DMS79 treated with DMSO at 0.1 percent for 48 hours (cell line): ENCODE results near the gene C2orf69.

ENCODE experiments used
- DNase-seq: peaks from one replicate; lab custom pipeline; 2025; lab: John Stamatoyannopoulos, UW

C2orf69 gene

DNA sequence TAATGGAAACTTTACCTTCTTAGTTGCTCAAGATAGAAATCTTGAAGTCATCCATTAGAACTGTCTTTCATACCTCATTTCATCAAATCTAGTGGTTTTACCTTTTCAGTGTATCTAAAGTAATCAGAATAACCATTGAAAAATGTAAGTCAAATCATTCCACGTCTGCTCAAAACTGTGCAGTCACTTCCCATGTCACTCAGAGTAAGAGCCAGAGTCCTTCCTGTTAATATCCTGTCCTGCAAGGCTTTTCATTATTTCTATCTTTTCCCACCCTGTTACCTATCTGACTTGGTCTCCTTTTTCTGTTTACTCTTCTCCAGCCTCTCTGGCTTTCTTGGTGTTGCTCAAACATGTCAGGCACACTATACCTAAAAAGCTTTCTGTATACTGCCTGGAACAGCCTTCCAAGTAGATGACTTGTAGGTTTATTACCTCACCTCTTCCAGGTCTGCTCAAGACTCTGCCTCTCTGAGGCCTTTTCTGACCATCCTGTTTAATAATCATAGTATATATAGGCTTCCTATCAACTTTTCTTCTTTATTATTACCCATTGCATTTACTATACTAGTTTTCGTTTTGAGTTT lies 3.4 kb downstream of the C2orf69 start:
- DNase-seq = no peak

DNA sequence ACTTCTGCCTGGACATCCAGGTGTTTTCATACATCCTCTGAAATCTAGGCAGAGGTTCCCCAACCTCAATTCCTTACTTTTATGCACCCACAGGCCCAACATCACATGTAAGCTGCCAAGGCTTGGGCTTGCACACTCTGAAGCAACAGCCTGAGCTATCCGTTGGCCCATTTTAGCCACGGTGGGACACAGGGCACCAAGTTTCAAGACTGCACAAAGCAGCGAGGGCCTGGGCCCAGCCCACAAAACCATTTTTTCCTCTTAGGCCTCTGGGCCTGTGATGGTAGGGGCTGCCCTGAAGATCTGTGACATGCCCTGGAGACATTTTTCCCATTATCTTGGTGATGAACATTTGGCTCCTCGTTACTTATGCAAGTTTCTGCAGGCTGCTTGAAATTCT lies 5.9 kb downstream of the C2orf69 start:
- no peak for DNase-seq

DNA sequence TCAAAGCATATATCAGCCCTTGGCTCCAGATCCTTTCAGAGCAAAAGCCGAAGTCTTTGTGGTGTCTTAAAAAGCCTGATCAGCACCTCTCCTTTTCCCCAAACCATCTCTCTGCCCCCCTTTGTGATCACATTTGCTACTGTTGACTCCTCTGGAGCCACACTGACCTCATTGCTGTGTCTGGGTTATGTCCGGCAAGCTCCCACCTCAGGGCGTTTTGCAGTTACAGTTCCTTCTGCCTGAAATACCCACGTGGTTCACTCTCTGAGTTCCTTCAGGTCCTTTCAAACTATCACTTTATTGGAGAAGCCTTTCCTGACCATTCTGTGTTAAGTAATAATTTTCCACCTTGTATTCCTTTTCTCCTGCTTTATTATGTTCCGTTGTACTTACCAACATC lies 11.8 kb downstream of the C2orf69 start:
- DNase-seq = no peak

DNA sequence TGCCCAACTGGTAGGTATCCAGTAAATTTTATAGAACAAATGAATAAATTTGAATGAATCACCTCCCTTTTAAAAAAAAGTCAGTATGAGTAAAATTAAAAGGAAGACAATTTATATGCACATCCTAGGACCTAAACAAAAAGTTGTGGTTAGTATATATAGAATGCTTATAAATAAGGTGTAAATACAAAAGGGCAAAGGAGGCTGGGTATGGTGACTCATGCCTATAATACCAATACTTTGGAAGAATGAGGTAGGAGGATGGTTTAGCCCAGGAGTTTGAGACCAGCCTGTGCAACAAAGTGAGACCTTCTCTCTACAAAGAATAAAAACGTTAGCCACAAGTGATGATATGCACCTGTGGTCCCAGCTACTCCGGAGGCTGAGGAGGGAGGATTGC lies 12.8 kb downstream of the C2orf69 start:
- no peak for DNase-seq

DNA sequence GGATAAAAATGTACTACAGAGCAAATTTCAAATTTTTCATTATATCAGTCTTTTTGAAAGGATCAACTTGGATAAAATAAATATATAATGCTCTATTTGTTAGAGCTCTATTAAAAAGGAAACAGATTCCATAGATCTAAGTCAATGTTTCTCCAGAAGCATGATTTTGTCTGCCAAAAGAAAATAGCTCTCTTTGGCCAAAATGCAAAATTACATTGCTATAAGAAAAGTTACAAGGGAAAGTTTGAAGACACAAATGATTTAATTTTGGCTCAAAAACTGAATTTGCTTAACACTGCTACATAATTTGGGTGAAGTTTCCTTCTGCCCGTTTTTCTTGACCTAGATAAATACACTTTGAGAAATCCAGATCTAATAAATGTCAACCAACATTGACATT lies 15.7 kb downstream of the C2orf69 start:
- no peak for DNase-seq

DNA sequence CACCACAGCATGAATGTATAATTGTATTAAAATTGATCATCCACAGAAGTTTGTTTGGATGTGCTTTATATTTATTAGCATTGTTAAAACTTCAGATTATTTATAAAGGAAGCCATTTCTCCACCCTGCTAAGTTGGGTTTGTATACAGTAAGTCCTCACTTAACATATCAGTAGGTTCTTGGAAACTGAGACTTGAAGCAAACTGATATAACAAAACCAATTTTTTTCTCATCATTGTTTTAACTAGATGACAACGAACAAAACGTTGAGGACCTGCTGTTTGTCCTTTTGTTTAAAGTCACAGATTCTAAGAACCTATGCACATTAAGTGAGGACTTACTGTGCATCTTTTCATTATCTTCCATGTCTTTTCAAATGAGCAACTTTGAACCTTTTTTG lies 17.1 kb downstream of the C2orf69 start:
- no peak for DNase-seq

DNA sequence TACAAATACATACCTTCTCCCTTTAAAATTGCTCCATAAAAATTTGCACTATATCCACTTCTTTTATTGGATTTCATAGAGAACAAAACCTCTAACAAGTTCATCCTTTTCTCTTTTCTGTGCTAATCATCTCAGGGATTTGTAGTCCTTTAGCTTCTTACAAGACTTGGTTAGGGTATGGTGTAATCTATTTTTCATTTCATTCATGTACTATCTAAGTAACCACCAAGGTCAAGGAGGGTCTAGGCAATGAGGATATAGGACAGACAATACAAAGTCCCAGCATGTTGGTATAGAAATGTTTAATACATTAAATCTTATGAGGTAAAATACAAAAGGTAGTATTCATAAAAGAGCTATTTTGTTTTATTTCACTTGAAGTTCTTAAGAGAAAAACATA lies 17.5 kb downstream of the C2orf69 start:
- no peak for DNase-seq

DNA sequence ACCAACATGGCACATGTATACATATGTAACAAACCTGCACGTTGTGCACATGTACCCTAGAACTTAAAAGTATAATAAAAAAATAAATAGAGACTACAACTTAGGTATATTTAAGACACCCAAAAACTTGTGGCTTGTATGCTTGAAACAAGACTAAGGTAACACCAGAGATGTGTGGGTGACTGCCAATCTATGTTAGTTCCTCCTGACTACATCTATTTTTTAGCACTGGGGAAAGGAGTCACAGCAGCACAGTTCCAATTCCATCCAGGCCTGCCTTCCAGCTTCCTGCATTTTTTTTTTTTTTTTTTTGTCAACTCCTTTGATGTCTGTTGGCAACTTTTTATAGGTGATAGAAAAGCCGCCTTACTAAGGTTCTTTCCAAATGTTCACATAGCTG lies 18.2 kb downstream of the C2orf69 start:
- DNase-seq = no peak

DNA sequence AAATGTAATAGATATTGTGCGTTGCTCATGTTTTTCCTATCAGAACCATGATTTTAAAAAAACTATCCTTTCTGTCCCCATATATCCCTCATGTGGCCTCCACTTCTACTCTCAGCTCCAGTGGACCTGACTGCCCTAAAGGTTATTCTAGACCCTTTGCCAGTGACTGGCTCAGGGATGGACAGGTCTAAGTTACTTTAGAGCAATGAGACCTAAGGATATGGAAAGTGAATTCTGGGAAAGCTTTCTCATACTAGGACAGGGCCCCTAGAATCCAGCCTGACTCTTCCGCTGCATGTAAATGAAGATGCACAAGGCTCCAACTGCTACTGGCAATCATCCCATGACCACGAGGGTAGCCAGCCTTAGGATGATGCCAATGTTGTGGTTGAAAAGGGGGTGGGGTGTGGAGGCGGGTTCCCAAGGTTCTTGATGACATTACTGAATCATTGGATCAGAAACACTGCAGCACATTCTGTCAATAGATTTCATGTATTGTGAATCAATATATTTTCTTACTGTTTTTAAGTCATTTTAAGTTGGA lies 21.3 kb downstream of the C2orf69 start:
- no peak for DNase-seq

DNA sequence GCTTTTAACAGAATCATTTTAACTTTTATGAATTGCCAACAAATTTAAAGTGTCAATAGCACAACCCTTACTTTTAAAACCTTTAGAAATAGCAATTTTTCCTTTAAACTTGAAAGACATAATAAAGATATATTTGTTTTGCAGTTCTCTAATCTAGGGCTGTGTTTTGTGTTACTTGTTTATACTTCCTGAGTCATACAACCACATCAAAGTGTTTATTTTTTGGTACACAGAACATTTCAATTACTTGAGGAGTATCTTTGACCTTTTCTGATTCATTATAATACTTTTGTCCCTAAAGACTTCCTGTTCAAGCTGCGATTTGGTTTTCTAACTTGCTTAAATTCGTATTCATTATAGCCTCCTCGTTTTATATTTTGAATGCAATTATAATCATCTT lies 22.4 kb downstream of the C2orf69 start:
- DNase-seq = no peak

DNA sequence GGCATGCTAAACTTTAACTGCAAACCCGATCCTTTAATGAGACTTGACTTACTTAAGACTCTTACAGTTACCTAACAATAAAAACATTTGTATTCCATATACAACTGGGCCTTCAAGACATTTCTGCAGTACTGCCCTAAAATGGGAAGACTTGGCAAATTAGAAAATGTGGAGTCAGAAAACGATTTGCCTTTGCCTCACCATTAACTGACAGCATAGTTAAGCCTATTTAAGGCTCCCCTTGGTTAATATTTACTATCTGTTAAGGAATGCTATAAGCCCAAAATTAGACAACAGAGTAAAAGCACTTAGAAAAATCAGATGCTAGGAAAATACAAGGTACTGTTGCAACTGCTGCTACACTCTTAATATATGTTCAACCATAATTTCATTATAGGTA lies 25.5 kb downstream of the C2orf69 start:
- no peak for DNase-seq

DNA sequence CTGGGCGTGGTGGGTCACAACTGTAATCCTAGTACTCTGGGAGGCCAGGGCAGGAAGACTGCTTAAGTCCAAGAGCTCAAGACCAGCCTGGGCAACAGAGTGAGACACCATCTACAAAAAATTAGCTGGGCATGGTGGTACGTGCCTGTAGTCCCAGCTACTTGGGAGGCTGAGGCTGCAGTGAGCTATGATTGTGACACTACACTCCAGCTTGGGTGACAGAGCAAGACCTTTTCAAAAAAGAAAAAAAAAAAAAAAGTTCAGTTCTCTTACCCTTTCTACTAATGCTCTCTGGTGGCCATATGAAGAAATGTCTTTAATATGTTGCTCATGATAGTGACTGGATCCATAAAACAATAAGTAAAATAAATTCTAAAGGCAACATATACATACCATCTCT lies 29.3 kb downstream of the C2orf69 start:
- no peak for DNase-seq

DNA sequence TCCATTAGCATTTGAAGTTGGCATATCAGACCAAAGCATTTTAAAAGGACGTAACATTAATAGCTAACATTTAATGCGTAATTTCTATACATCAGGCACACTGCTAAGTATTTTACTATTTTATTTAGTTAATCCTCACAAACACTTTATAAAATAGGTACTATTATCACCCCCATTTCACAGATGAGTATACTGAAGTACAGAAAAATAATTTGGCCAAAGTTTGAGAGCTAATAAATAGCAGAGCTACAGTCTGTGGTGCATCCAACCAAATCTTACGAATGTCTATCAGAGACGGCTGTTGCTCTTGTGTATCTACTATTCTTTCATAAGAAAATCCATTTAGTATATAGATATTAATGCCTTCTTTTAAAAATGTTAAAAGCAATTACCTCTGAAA lies 32.3 kb downstream of the C2orf69 start:
- no peak for DNase-seq

DNA sequence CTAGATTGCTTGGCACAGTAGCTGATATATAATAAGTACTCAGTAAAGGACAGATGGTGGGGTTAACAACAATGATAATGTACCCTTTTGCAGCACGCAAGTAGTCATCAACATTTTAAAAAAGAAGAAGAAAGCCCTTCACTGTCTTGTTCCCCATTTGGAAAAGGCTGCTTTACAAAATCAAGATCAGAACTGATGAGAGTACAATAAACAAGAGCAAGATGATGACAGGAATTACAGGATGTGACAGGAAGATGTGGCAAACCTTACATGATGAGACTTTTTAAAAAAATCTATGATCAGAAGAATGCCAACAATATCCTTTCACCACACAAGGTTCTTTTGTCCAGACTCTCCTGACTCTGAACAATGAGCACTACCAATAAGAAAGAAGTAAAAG lies 35.1 kb downstream of the C2orf69 start:
- DNase-seq = no peak

DNA sequence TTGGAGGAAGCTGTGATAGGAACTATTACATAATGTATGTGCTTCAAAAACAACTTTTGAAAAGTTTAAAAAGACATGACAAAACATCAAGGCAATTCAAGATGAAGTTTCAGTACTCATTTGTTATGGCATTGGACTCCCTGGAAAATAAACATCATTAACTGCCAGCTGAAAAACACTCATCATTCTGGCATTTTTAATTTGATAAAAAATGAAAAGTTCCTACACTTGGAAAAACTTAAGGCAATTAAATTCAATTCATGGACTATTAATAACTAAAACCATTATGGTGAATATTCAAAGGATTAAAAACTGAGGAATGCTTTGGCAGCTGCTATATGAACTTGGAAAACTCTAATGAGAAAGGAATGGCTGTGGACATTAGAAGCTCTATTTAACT lies 35.7 kb downstream of the C2orf69 start:
- DNase-seq = no peak

DNA sequence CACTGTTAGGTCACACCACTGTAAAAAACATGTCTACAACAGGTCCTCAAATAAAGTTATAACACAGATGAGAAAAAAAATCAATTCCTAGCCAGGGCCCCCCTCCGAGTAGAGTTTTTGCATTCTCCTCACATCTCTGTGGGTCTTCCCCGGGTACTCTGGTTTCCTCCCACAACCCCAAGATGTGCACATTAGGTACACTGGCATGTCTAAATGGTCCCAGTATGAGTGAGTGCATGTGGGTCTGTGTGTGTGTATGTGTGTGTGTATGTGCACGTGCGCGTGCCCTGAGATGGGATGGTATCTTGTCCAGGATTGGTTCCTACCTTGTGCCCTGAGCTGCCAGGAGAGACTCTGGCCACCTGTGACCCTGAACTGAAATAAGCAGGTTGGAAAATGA lies 39.3 kb downstream of the C2orf69 start:
- DNase-seq = no peak

DNA sequence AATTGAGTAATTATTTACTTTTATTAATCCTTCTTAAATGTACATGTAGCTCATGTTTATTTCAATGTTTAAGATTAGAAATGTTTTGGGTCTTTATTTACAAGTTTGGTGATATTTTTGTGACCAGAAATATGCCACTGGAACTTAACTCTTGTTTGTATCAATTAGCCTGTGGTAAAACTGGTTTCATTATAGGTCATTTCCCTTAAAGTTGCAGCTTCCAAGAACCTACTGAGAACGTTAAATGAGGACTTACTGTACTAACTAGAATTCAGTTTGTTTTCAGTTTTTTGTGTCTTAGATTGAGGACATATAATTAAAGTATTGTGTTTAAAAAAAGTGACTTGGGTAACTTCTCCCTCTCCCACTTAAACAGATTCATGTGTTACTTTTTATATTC lies 39.9 kb downstream of the C2orf69 start:
- DNase-seq = no peak

DNA sequence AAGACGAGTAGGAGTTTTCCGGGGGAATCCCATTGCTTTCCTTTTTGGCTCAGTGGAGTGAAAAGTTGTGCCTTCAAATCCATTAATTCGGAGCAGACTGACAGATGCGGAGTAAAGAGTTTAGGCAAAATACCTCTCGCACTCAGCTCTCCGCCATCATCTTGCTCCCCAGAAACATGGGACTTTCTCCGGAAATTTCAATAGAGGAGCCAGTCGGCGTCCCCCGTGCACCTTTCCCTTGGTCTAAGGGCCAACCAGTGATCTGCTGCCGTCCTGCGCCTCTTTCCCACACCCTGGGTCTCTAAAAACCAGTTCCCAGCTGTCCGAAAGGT lies 43.9 kb downstream of the C2orf69 start:
- DNase-seq = peak; percentile 89

DNA sequence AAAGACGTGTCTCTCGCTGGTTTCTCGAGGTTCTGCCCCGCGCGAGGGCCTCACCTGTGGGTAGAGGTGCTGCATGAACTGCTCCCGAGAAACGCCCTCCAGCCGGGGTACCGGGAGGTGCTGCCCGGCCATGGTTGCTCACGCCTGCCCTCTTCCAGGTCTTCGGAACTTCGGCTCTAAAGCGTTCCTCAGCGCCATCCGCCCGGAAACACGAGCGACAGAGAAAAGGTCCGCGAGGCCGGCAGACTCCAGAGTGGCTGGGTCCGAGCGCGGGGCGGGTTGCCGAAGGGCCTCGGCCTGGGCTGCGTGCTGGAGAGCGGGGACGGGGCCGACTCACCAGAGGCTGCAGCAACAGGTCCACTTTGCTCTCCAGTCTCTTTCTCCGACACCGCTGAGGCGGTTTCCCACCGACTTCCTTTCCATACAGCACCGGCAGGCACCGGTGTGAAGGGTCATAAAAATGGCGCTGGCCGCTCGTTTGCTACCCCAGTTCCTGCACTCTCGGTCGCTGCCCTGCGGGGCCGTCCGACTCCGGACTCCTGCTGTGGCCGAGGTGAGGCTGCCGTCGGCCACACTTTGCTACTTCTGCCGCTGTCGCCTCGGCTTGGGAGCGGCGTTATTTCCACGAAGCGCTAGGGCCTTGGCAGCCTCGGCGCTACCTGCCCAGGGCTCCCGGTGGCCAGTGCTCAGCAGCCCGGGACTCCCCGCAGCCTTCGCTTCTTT lies 44.4 kb downstream of the C2orf69 start, which contains the start of the genes MAIP1 and TYW5:
Gene MAIP1, plus strand, starts transcription at position 244 of the 723 bp plus-strand sequence. Its CDS starts 217 bp downstream, at position 461.
Gene TYW5, minus strand, starts transcription at position 153 of the 723 bp plus-strand sequence. Its CDS starts 21 bp downstream, at position 132.
- peak; percentile 89 for DNase-seq

DNA sequence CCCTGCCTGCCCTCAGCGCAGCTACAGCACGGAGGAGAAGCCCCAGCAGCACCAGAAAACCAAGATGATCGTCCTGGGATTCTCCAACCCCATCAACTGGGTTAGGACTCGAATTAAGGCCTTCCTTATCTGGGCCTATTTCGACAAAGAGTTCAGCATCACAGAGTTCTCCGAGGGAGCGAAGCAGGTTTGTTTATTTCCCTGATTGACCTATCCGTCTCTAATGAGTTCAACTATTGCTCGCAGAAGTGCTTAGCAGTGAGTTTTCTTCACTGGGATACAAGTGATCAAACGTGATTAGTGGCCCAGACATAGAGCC lies 44.9 kb downstream of the C2orf69 start:
- DNase-seq = no peak

DNA sequence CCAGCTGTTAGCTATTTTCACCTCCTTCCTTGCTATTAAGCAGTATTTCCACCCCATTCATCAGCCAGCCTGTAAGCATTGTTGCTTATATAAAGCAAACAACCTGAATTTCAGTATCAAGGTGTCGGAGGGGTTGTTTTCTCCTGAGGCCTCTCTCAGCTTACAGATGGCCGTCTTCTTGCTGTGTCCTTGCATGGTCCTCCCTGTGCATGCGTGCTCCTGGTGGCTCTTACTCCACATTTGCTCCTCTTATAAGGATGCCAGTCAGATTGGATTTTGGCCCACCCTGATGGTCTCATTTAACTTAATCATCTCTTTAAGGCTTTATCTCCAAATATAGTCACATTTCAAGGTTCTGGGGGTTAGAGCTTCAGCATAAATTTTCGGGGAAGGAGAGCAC lies 46.9 kb downstream of the C2orf69 start:
- DNase-seq = no peak

DNA sequence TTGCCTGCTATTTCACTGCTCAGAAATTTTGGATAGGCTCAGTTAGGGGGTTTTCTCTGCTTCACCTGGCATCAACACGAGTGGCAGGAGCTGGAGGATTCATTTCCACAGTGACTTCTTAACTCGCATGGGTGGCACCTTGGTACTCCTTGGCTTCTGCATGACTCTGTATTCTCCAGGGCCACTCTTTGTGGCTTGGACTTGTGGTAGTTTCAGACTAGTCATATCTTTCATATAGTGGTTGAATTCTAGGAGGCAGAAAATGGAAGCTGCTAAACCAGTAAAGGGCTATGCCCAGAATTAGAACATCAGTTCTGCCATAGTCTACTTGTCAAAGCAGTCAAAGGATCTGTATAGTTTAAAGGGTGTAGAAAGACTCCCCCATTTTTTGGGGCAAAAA lies 51.1 kb downstream of the C2orf69 start:
- no peak for DNase-seq

DNA sequence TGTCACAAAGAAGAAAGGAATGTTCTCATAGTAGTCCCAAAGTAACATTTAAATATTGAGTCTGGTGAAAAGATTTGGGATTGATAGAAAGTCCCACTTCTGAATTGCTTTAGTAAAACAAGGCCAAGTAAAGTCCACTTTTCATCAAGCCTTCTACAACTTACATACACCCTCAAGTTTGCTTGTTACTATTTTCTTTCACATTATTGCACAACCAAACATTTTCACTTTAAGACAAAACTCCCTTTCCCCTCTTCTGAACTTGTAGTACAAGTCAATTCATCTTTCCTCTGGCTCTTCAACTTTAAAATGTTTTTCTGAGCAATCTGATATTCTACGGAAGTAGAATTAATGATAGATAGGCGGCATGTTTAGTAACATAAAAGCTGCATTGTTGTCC lies 55.3 kb downstream of the C2orf69 start:
- DNase-seq = no peak

DNA sequence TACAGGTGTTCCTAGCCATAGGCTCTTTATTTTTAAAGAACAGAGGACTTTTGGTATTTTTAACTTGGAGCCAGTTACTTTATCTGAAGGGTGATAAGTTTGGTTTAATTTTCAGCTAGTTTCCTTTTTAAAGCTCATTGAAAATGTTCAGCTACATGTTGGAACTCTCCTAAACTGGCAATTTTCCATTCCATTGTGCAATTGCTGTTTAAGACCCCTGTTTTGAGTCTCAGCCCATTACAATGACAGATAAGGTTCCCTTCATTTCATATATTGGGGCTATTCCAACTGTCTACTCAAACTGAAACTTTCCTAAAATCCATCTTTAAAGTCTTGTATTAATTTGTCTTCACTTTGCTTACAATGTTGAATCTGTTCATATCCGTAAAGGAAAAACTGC lies 55.9 kb downstream of the C2orf69 start:
- no peak for DNase-seq
